SK-N-MC (cell line): Measurements from ENCODE around the gene HOXA11.

Source experiments
- EZH2 ChIP-seq: fragments of 200-600 bp; sonication (generic); IDR thresholded peaks from one replicate; pipeline ENCODE4 v1.6.1; 2017; ENCODE audit warnings: antibody characterized with exemption
- FOXP2 ChIP-seq: optimal IDR thresholded peaks from 2 replicates; pipeline ENCODE3; 2011; ENCODE audit warnings: mild to moderate bottlenecking, moderate library complexity; ENCODE audit not compliant: insufficient read depth; ENCODE audit errors: extremely low read length, control extremely low read depth
- POLR2AphosphoS5 ChIP-seq: IDR thresholded peaks from 2 replicates; pipeline ENCODE4 v1.6.1; 2012; ENCODE audit warnings: mild to moderate bottlenecking, low read depth, low read length, borderline replicate concordance

GRCh38 chr7:27179503-27180430 is 5.3 kb downstream of the HOXA11 start:
- TF ChIP-seq EZH2 (no peak), POLR2AphosphoS5 (no peak), FOXP2 (no peak)
